ENCODE measurements around the gene USP10.

DNA sequence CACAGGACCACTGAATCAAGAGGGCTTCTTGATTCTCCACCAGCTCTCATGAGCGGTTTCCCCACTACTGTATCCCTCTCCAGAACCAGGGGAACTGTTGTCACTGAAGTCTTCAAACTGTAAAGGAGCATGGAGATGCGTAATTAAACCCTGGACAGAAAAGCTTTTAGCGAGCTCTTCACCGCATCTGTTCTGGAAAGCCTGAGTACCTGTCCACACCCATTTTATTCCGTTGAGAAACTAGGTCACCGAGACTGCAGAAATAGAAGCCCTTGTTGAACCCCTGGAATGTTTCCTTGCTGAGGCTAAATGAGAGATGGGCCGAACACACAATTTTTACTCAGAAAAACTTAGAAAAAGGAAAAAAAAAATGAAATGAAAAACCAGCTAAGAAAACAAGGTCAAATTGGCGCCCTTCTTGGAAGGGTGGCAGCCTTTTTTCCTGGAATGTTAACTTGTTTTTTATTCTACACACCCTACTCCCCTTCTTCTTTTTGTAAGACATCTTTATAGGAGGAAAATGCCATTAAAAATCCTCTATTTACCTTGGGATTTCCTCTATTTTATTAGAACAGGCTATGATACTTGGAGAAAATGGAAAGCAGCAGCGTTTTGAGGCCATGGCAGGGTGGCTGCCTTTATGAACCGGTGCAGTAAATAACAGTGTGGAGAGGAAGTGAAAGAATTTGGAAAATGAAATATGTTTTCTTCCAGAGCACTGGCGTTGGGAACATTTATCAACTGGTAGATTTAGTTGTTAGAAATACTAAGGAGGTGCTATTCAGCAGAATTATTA is 67.4 kb downstream of the USP10 start:
- no peak for TF ChIP-seq CTCF (IDR thresholded peaks at IDR 0.05; ENCODE audit: insufficient read depth, low read depth, low read length)
- no peak for TF ChIP-seq EZH2 (IDR thresholded peaks at IDR 0.05; ENCODE audit: insufficient read depth, low read length)
